ENCODE measurements around the gene PRDX1. TPM values are rescaled to one million over a fixed set of nuclear protein-coding genes. Genes with fewer than 3 reads are reported as not detected.
"Not testable (repeated sequence)": the region's sequence is repeated elsewhere in the genome, so short reads cannot be mapped to it uniquely, and the experiment has no call there.

Gene PRDX1
- total RNA-seq, 4 donors from 2014 or later = 194 to 363 (median 269) TPM

- DNase-seq (ENCODE audit: low spot score) (no peak), ATAC-seq (ENCODE audit: low FRiP score) (no peak)
- TF ChIP-seq CTCF (IDR thresholded peaks at IDR 0.05) = no peak
Measured at GRCh38 chr1:45541193-45541592, 19.5 kb upstream of the PRDX1 start.

- DNase-seq (ENCODE audit: low spot score) (no peak), ATAC-seq (ENCODE audit: low FRiP score) (no peak)
- TF ChIP-seq CTCF (IDR thresholded peaks at IDR 0.05) = no peak
Measured at GRCh38 chr1:45536886-45537285, 15.2 kb upstream of the PRDX1 start.

- DNase-seq (ENCODE audit: low spot score) = no peak
Measured at GRCh38 chr1:45535988-45536766, 14.5 kb upstream of the PRDX1 start.

DNA sequence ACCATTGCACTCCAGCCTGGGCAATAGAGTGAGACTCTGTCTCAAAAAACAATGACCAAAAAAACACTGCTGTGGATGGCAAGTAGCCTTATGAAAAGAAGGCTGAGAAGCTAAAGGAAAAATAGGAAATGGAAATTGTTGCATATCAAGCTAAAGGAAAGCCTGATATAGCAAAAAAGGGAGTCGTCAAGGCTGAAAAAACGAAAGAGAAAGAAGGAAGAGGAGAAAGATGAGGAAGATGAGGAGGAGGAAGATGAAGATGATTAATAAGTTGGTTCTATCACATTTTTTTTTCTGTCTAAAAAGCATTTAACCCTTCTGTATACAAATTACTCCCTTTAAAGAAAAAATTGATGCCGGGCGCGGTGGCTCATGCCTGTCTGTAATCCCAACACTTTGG lies 10.2 kb upstream of the PRDX1 start:
- ATAC-seq (ENCODE audit: low FRiP score) (no peak), DNase-seq (ENCODE audit: low spot score) (no peak)
- no peak for TF ChIP-seq CTCF (IDR thresholded peaks at IDR 0.05)

More at GRCh38 chr1:45535988-45536766, 14.5 kb upstream of the PRDX1 start:
- no peak for ATAC-seq (ENCODE audit: low FRiP score)
- no peak for TF ChIP-seq CTCF (IDR thresholded peaks at IDR 0.05)

GRCh38 chr1:45530632-45531135 lies 9.0 kb upstream of the PRDX1 start:
- no peak for TF ChIP-seq CTCF (IDR thresholded peaks at IDR 0.05)
- DNase-seq (ENCODE audit: low spot score) (no peak), ATAC-seq (ENCODE audit: low FRiP score) (no peak)

- no peak for TF ChIP-seq CTCF (IDR thresholded peaks at IDR 0.05)
- no peak for DNase-seq (ENCODE audit: low spot score)
- ATAC-seq (ENCODE audit: low FRiP score) = no peak
Measured at GRCh38 chr1:45526135-45526644, 4.5 kb upstream of the PRDX1 start.

DNA sequence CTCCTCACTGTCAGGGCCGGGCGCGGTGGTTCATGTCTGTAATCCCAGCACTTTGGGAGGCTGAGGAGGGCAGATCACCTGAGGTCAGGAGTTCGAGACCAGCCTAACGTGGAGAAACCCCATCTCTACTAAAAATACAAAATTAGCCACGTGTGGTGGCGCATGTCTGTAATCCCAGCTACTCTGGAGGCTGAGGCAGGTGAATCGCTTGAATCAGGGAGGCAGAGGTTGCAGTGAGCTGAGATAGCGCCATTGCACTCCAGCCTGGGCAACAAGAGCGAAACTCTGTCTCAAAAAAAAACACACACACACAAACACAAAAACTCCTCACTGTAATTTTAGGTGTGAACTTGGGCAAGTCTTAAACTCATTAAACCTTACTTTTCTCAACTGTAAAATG lies 2.3 kb upstream of the PRDX1 start:
- ATAC-seq (ENCODE audit: low FRiP score); DNase-seq (ENCODE audit: low spot score): not testable (repeated sequence)

DNA sequence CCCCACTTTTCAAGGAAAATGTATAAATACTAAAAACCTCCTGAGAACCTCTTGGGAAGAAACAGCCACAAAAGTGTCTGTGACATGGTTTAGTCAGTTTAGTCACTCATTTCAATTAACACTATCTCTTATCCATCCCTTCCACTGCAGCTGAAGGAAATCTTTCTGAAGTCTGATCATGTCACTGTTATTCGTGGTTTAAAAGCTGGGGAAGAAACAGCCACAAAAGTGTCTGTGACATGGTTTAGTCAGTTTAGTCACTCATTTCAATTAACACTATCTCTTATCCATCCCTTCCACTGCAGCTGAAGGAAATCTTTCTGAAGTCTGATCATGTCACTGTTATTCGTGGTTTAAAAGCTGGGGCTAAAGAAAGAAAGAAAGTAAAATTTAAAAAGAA lies 1.8 kb upstream of the PRDX1 start:
- not testable (repeated sequence) for ATAC-seq (ENCODE audit: low FRiP score)

More for the DNA sequence above, 1.8 kb upstream of the PRDX1 start:
- not testable (repeated sequence) for DNase-seq (ENCODE audit: low spot score)

Data from omental fat pad (tissue), 4 donors.